CD4-positive, alpha-beta T cell treated with Interleukin-10 for 1 hour (primary cell): ENCODE measurements around the gene TAS2R41.
"Not testable (repeated sequence)": the region's sequence is repeated elsewhere in the genome, so short reads cannot be mapped to it uniquely, and the experiment has no call there.

Experiments used
- DNase-seq: peaks from one replicate; pipeline ENCODE4 v3.0.0-alpha.2; 2020

Gene TAS2R41

DNA sequence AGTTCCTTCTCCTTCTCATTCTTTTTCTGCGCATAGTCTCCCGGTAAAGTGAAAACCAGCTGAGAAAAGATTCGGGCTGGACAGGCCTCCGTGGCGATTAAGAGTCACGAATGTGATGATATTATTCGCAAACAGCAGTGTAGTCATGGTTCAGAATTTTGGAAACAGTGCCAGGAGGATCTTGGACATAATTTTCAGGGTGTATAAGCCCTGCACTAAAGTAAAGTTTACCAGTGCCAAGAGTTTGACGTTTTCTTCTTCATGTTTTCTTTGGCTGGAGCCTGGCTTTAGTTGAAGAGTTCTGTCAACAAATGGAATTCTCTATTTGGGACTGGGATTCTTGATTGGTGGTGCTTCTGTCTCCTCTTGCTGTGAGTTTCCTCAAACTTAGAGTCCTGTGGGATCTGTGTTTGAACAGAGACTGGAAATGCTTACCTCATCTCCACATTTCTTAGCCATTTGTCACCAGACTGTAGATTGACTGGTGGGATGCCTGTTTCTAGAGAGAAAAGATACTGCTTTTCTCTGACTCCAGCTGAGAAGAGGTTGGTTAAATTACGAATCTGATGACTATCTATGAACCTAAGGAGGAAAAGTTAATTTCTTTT is 44.7 kb downstream of the TAS2R41 start:
- DNase-seq = not testable (repeated sequence)
